PC-9 (cell line): ENCODE data around the gene LRMDA.

Source experiments
- CTCF ChIP-seq: fragments of 200-600 bp; sonication (generic); conservative IDR thresholded peaks from 2 replicates; pipeline ENCODE4 v1.6.1; 2017; ENCODE audit warnings: mixed run types, antibody characterized with exemption, mild to moderate bottlenecking, moderate library complexity
- EZH2 ChIP-seq: fragments of 200-600 bp; sonication (generic); IDR thresholded peaks from 2 replicates; pipeline ENCODE4 v1.8.0; 2017; ENCODE audit warnings: antibody characterized with exemption, low read depth

DNA sequence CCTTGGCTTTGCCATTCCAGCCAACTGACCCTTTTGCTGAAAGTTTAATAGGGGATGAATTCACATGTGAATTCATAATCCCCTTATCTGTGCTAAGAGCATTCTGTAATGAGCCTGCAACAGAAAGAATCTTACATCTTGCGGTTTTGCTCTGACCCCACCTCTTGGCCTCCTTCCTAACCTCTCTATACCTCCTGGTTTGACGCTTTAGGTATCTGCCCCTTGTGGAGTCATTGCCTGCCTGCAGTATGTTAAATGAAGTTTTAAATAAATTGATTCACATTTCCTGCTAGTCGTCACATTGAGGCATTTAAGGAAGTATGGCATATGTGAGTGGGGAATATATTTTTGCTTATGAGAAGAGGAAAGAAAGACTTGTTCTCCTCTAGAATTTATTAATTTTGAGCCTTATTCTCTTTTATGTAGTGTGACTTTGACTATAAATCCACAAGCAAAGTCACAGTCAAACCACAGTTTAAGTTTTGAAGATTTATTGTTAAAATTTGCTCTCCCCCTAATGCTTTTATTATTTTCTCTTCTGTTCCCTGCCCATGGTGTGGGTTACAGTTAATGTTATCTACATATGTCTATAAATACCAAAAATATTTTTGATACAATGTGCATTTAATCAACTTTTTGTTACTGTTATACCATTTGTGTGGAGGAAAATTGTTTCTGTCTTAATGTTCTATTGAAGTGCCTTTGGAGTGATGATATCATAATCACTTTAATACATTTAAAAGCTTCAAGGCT is 60.9 kb downstream of the LRMDA start:
- TF ChIP-seq CTCF (no peak), EZH2 (no peak)
